A204.1 (cell line): ENCODE results near the gene PIK3R1.
"Not testable (repeated sequence)": the region's sequence is repeated elsewhere in the genome, so short reads cannot be mapped to it uniquely, and the experiment has no call there.

Source experiments
- FAIRE-seq: peaks from 2 replicates; lab custom pipeline; 2012; peaks lifted over from hg19 to GRCh38; lab: Jason Lieb, UNC

The PIK3R1 gene

GRCh38 chr5:68226546-68227073, 11.1 kb downstream of the PIK3R1 start:
- FAIRE-seq = no peak

- no peak for FAIRE-seq
These were observed 12.1 kb downstream of the PIK3R1 start for GRCh38 chr5:68227532-68228160.

- no peak for FAIRE-seq
These were observed 13.9 kb downstream of the PIK3R1 start for GRCh38 chr5:68229416-68229815.

GRCh38 chr5:68230285-68230684, 14.7 kb downstream of the PIK3R1 start:
- FAIRE-seq = no peak

GRCh38 chr5:68231414-68232076, 16.0 kb downstream of the PIK3R1 start:
- no peak for FAIRE-seq

- FAIRE-seq = no peak
These were observed 16.7 kb downstream of the PIK3R1 start for GRCh38 chr5:68232277-68232676.

- FAIRE-seq = no peak
These were observed 17.5 kb downstream of the PIK3R1 start for GRCh38 chr5:68233075-68233474.

GRCh38 chr5:68235229-68235628, 19.7 kb downstream of the PIK3R1 start:
- not testable (repeated sequence) for FAIRE-seq

GRCh38 chr5:68237715-68238114, 22.2 kb downstream of the PIK3R1 start:
- FAIRE-seq = no peak

GRCh38 chr5:68239487-68239886, 23.9 kb downstream of the PIK3R1 start:
- no peak for FAIRE-seq

- no peak for FAIRE-seq
These were observed 24.6 kb downstream of the PIK3R1 start for GRCh38 chr5:68240202-68240601.

- no peak for FAIRE-seq
These were observed 25.2 kb downstream of the PIK3R1 start for GRCh38 chr5:68240771-68241170.

GRCh38 chr5:68242743-68243142, 27.2 kb downstream of the PIK3R1 start:
- no peak for FAIRE-seq

GRCh38 chr5:68243251-68243650, 27.7 kb downstream of the PIK3R1 start:
- FAIRE-seq = no peak

- no peak for FAIRE-seq
These were observed 28.1 kb downstream of the PIK3R1 start for GRCh38 chr5:68243681-68244080.

GRCh38 chr5:68245319-68245718, 29.8 kb downstream of the PIK3R1 start:
- no peak for FAIRE-seq

GRCh38 chr5:68246802-68247201, 31.2 kb downstream of the PIK3R1 start:
- FAIRE-seq = no peak

- no peak for FAIRE-seq
These were observed 32.1 kb downstream of the PIK3R1 start for GRCh38 chr5:68247627-68248026.

- FAIRE-seq = no peak
These were observed 33.3 kb downstream of the PIK3R1 start for GRCh38 chr5:68248896-68249295.

GRCh38 chr5:68249520-68249919, 34.0 kb downstream of the PIK3R1 start:
- FAIRE-seq = no peak

- no peak for FAIRE-seq
These were observed 35.2 kb downstream of the PIK3R1 start for GRCh38 chr5:68250661-68251298.

GRCh38 chr5:68251386-68251785, 35.8 kb downstream of the PIK3R1 start:
- FAIRE-seq = no peak

GRCh38 chr5:68251804-68252522, 36.4 kb downstream of the PIK3R1 start:
- no peak for FAIRE-seq
